GM12891 (cell line): Measurements from ENCODE around the gene FUT4.
A peak's percentile ranks its signal among the peaks of the same experiment; 100 is the strongest.

Experiments used
- DNase-seq: peaks from one replicate; pipeline ENCODE4 v3.0.0; 2011; ENCODE audit warnings: low spot score; ENCODE audit not compliant: insufficient read length
- FAIRE-seq: peaks from 2 replicates; lab custom pipeline; 2011; peaks lifted over from hg19 to GRCh38; lab: Jason Lieb, UNC
- PAX5 ChIP-seq: IDR thresholded peaks from 2 replicates; pipeline ENCODE4 v1.6.1; 2011; ENCODE audit warnings: low read length, moderate library complexity, mild to moderate bottlenecking; ENCODE audit not compliant: insufficient read depth, severe bottlenecking
- POLR2A ChIP-seq: IDR thresholded peaks from 2 replicates; pipeline ENCODE4 v1.6.1; 2011; ENCODE audit warnings: low read depth, low read length, control low read depth
- POLR2AphosphoS5 ChIP-seq: IDR thresholded peaks from 2 replicates; pipeline ENCODE4 v1.6.1; 2011; ENCODE audit warnings: low read depth, low read length, control low read depth
- POU2F2 ChIP-seq: IDR thresholded peaks from 2 replicates; pipeline ENCODE4 v1.6.1; 2011; ENCODE audit warnings: low read depth, mild to moderate bottlenecking, control low read depth, low read length, moderate library complexity
- SPI1 ChIP-seq: IDR thresholded peaks from 2 replicates; pipeline ENCODE4 v1.6.1; 2011; ENCODE audit warnings: low read depth, low read length, control low read depth
- TAF1 ChIP-seq: IDR thresholded peaks from 2 replicates; pipeline ENCODE4 v1.6.1; 2011; ENCODE audit warnings: low read depth, low read length, control low read depth

FUT4 gene

DNA sequence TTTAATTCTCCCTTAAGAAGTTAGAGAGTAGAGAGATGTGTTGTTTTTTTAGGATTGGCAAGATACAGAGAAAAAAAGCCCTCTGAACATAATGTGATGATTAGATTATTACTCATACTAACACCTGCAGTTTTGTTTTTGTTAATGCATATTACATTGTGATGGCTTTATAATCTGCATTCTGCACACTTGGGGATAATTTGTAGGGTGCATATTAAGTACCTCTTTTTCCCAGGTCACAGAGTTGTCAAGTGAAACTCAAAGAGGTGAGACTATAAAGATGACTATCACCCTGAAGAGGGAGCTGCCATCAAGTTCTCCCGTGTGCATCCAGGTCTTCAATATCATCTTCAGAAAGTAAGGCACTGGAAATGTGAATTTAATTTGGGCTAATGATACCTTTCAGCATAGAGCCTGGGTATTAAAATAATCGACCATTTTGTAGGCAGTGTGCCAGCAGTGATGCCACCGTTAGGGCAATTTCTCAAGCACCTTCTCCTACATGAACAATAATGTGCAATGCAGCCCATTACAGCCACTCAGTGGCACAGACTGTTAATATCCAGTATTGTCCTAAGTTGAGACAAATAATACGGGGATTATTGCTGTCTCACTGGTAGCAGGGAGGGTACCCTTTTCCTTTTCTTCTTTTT lies 39.6 kb downstream of the FUT4 start:
- DNase-seq, result no peak
- no peak for TF ChIP-seq POU2F2
- no peak for TF ChIP-seq SPI1
- FAIRE-seq, result peak; percentile 50

DNA sequence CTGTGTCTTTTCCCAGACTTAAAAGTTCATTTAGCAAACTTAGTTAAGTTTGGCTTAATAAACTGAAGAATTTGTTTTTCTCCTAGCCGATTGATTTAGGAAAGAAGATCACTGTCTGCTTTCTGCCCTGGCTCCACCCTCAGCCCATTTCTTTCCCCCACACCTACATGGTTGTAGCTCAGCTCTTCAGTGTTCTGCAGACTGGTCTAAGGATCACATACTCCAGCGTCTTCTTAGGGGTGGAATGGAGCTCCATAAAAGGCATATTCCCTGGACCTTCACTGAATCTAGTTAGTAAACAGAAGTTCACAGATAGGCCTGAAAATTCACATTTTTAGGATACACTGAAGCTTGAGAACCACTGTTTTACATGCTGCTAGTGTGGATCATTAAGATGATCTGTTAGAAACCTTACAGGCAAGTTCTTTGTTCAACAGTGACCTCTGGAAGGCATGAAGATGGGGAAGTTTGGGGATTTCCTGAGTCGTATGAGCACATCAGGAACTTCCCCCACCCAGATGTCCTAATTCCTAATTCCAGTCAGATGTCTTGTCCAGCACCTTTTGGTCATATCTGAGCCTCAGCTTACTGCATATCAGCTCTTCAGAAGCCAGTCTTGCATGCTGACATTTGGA lies 40.3 kb downstream of the FUT4 start:
- FAIRE-seq, result peak; percentile 69
- no peak for DNase-seq
- TF ChIP-seq TAF1, result peak; percentile 60; the same call in 1 of the 2 replicates
- TF ChIP-seq POLR2A, result peak; percentile 80
- no peak for TF ChIP-seq PAX5
- TF ChIP-seq SPI1, result no peak
- no peak for TF ChIP-seq POU2F2
- peak; percentile 59; the same call in 1 of the 2 replicates for TF ChIP-seq POLR2AphosphoS5

DNA sequence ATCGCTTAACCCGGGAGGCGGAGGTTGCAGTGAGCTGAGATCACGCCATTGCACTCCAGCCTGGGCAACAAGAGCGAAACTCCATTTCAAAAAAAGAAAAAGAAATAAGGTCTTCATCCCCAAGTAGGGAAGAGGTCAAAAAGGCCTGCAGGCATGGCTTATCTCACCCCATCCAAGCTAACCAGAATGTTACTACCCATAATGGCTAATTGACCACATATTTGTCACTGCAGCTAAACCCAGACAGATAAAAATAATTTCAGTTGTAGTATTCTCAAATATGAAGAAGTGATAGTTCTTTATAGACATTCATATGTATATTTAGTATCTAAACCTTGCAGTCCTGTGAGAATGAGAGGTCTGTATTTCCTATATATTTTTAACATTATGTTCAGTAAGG lies 41.3 kb downstream of the FUT4 start:
- TF ChIP-seq SPI1 (no peak), POU2F2 (no peak), TAF1 (no peak), PAX5 (no peak), POLR2AphosphoS5 (no peak), POLR2A (no peak)
- no peak for FAIRE-seq
- DNase-seq, result no peak

DNA sequence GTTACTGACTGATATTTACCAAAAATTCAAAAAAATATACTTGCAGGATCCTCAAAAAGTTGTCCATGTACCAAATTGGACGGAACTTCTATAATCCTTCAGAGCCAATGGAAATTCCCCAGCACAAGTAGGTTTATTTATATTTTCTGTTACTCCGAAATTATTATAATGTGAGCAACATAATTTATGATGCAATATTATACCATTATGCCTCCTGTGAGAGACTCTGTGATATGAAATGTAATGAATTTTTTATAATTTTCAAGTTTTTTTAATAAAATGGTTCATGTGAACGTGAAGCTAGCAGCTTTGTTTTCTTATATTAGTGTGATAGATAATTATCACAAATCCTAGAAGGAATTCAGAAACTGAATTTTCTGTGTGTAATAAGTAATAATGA lies 41.7 kb downstream of the FUT4 start:
- TF ChIP-seq SPI1, result no peak
- TF ChIP-seq TAF1, result no peak
- TF ChIP-seq PAX5, result no peak
- TF ChIP-seq POLR2A, result no peak
- FAIRE-seq (no peak), DNase-seq (no peak)

DNA sequence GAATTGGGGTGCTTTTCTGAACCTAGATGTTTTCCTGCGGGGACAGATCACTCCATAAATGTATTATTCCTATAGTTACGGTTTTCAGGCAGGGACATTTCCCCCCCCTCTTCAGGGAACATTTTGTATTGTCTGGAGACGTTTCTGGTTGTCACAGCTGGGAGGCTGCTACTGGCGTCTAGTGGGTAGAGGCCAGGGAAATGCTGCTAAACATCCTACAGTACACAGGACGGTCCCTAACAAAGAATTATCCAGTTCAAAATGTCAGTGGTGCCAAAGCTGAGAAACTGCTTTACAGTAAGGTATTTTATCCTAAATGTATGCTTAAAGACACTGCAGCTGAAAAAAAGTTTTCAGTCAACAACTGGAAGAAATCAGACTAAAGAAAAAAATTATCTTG lies 42.8 kb downstream of the FUT4 start:
- FAIRE-seq (peak; percentile 23), DNase-seq (no peak)
- TF ChIP-seq POLR2AphosphoS5 (no peak), POLR2A (no peak), TAF1 (no peak), PAX5 (no peak), POU2F2 (no peak), SPI1 (no peak)

DNA sequence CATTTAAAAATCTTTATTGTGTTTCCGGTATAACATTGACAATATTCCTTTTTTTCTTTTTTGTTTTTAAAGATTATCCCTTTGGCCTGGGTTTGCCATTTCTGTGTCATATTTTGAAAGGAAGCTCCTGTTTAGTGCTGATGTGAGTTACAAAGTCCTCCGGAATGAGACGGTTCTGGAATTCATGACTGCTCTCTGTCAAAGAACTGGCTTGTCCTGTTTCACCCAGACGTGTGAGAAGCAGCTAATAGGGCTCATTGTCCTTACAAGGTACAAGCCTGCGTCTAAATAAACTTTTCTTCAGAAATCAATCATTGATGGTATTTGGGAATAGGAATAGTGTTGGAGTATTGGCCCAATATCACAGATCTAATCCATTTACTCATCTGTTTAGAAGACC lies 43.3 kb downstream of the FUT4 start:
- TF ChIP-seq SPI1 (no peak), PAX5 (no peak), POU2F2 (no peak), POLR2A (no peak), TAF1 (no peak), POLR2AphosphoS5 (no peak)
- FAIRE-seq, result peak; percentile 51
- no peak for DNase-seq

DNA sequence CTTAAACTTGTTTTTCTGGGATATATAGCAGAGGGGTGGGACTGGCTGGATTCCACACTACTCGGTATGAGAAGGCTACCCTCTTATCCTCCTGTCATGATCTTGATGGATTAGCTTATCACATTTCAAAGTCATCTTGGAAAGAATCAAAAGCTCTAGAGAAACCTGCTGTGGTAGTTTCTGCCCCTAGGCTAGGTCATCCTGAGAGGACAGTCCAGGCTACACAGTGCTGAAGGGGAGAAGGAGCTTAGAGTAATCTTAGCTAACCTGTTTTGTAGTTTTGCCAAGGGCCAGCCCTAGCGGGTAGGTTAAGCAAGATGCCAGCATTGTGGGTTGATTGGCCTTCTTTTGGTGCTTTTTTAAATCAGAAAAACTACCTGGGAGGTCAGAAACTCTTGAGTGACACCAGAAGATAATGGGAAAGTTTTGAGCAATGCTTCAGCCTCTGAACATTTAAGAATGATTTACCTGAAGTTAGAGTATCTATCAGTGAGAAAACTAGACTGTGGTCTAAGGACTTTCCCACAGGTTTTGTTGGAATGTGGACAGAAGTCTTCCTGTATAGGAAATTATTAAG lies 44.7 kb downstream of the FUT4 start:
- no peak for FAIRE-seq
- DNase-seq, result no peak
- TF ChIP-seq TAF1, result no peak
- no peak for TF ChIP-seq POU2F2
- TF ChIP-seq POLR2AphosphoS5, result no peak
- TF ChIP-seq POLR2A, result no peak
- no peak for TF ChIP-seq PAX5
- TF ChIP-seq SPI1, result no peak

DNA sequence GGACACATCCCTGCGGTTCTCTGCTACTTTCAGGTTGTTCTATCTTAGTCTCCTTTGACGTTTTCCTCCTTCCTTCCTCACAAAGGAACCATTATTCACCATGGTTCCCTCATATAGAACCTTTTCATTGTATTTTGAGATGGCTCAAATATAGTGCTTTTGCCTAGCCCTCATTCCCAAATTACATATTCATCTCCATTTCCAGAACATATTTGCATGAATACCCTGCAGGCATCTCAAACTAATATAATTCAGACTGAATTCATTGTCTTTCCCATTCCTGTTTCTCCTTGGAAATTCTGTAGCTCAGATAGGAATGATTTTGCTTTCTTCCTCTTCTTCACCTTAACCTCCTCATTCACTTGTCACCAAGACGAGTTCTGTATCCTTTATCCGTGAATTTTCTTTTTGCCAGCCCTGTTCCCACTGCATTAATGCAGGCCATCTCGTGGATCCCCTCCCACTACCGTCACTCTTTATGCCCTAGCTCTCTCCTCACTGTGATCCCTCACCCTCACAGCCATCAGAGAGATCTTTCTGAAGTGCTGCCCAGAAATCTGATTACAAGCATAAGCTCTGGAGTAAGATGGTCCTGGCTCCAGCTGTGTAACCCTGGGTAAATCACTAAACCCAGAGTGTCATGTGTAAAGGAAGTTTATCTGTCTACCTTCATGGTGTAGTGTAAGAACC lies 46.8 kb downstream of the FUT4 start:
- TF ChIP-seq TAF1 (no peak), POLR2A (no peak), POLR2AphosphoS5 (no peak), SPI1 (no peak), POU2F2 (no peak), PAX5 (no peak)
- DNase-seq (no peak), FAIRE-seq (no peak)

DNA sequence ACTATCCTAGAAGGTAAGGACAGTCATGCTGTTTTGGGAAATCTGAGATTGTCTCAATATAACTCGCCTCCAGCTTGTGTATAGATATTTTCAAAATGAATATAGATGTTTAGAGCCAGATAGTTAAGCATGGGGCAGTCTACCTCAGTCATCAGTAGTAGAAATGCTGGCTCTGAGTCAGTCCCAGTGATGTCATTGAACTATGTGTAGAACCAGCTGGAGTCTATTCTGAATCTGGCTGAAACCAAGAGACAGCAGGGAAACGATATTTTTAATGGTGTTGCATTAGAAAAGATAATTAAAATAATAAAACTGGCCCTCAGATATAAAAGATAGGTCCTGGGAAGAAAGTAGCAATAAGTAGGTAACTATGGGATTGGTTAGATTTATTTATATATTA lies 49.3 kb downstream of the FUT4 start:
- FAIRE-seq (no peak), DNase-seq (no peak)
- TF ChIP-seq PAX5 (no peak), SPI1 (no peak), TAF1 (no peak), POLR2A (no peak), POU2F2 (no peak), POLR2AphosphoS5 (no peak)

DNA sequence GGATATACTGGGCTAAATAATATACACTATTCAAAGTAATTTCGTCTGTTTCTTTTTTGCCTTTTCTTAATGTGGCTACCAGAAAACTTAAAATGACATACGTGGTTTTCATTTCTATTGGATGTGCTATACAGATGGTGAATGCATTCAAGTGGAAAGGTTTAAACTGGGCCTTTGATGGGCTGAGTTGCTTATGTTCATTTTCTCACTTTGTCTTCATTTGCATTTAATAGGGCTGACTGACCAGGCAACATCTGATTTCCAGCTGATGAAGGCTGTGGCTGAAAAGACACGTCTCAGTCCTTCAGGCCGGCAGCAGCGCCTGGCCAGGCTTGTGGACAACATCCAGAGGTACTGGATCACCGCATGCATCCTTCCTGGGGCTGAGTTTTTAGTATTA lies 51.4 kb downstream of the FUT4 start:
- FAIRE-seq (no peak), DNase-seq (no peak)
- no peak for TF ChIP-seq POLR2A
- no peak for TF ChIP-seq POU2F2
- TF ChIP-seq POLR2AphosphoS5, result no peak
- no peak for TF ChIP-seq TAF1
- no peak for TF ChIP-seq SPI1
- TF ChIP-seq PAX5, result no peak
